ENCODE measurements around the gene SELENOM.
"Not testable (repeated sequence)": the region's sequence is repeated elsewhere in the genome, so short reads cannot be mapped to it uniquely, and the experiment has no call there.

SELENOM gene

GRCh38 chr22:31090217-31091085 is 16.9 kb downstream of the SELENOM start:
- no peak for DNase-seq

GRCh38 chr22:31089160-31090100 is 17.9 kb downstream of the SELENOM start:
- DNase-seq = no peak

GRCh38 chr22:31088233-31088986 is 19.0 kb downstream of the SELENOM start:
- no peak for DNase-seq

- no peak for DNase-seq
Measured at GRCh38 chr22:31087744-31088215, 19.6 kb downstream of the SELENOM start.

- no peak for DNase-seq
Measured at GRCh38 chr22:31086703-31087330, 20.6 kb downstream of the SELENOM start.

- DNase-seq = no peak
Measured at GRCh38 chr22:31085928-31086327, 21.4 kb downstream of the SELENOM start.

GRCh38 chr22:31085493-31085824 is 21.9 kb downstream of the SELENOM start:
- no peak for DNase-seq

GRCh38 chr22:31084811-31085492 is 22.4 kb downstream of the SELENOM start:
- DNase-seq = no peak

GRCh38 chr22:31083923-31084810 is 23.2 kb downstream of the SELENOM start:
- no peak for DNase-seq

GRCh38 chr22:31083377-31083768 is 24.0 kb downstream of the SELENOM start:
- no peak for DNase-seq

GRCh38 chr22:31082606-31083376 is 24.6 kb downstream of the SELENOM start:
- no peak for DNase-seq

- no peak for DNase-seq
Measured at GRCh38 chr22:31081963-31082605, 25.3 kb downstream of the SELENOM start.

- DNase-seq = peak in 1 of 2 experiments; percentile 11
Measured at GRCh38 chr22:31080848-31081649, 26.3 kb downstream of the SELENOM start, which contains the start of gene SMTN. TSS of gene SMTN (plus strand) at chr22:31081318. CDS start at chr22:31083259, 1,941 bp downstream.

GRCh38 chr22:31080164-31080847 is 27.1 kb downstream of the SELENOM start:
- no peak for DNase-seq

- DNase-seq = no peak
Measured at GRCh38 chr22:31079095-31079642, 28.2 kb downstream of the SELENOM start.

- not testable (repeated sequence) for DNase-seq
Measured at GRCh38 chr22:31078389-31078788, 29.0 kb downstream of the SELENOM start.

- DNase-seq = no peak
Measured at GRCh38 chr22:31077681-31078080, 29.7 kb downstream of the SELENOM start.

Measured in cerebellar nuclear complex (tissue), 1 donor.